GM21515 (cell line): ENCODE data around the gene ZNF222.

Source experiments
- ATAC-seq: cut with Tn5 transposase; IDR thresholded peaks from one replicate; pipeline ENCODE4 v1.9.1; 2021; ENCODE audit not compliant: unreplicated experiment

ZNF222 gene

GRCh38 chr19:44025217-44025936 is at the start of gene ZNF222:
TSS of gene ZNF222 (plus strand) at chr19:44025379. CDS start at chr19:44025437, 58 bp downstream.
- peak; percentile 74 for ATAC-seq

- no peak for ATAC-seq
Observed at GRCh38 chr19:43976732-43977131, 48.4 kb upstream of the ZNF222 start.

DNA sequence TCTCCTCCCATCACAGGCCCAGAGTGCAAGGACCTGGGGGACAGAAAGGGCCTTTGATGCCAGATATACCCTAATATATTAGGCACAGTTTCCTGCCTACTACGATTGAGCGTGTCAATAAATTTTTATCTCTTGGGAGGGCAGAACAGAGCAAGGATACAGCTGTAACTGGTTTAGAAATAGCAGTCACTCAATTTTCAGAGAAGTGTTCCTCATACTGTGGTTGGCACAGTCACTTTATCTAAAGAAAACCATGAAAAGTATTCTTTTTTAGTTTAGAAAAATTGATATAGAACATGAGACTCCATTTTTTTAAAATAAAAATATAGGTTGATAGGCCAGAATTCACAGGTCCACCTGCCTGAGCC is 41.7 kb upstream of the ZNF222 start:
- peak; percentile 18 for ATAC-seq

GRCh38 chr19:43983912-43984686 is 41.1 kb upstream of the ZNF222 start, which contains the start of gene ZNF155:
TSS of gene ZNF155 (plus strand) at chr19:43984188. CDS start at chr19:43988544, 4,356 bp downstream.
- ATAC-seq, result peak; percentile 85

DNA sequence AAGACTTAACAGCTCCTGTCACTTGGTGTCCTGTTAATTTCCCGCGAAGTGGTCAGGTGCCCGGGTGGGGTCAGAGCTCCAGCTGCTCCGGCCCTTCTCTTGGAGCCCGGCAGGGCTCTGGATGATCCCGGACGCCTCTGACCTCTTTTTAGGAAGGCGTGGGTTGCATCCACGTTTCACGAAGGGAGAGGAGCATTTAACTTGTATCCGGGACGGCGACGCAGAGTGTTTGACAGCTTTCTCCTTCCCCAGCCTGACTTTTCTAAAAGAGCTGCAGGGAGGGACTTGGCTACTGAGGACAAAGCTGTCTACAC is 40.5 kb upstream of the ZNF222 start:
- no peak for ATAC-seq

GRCh38 chr19:43997631-43998290 is 27.4 kb upstream of the ZNF222 start:
- no peak for ATAC-seq

- no peak for ATAC-seq
Observed at GRCh38 chr19:44002212-44002565, 23.0 kb upstream of the ZNF222 start.

DNA sequence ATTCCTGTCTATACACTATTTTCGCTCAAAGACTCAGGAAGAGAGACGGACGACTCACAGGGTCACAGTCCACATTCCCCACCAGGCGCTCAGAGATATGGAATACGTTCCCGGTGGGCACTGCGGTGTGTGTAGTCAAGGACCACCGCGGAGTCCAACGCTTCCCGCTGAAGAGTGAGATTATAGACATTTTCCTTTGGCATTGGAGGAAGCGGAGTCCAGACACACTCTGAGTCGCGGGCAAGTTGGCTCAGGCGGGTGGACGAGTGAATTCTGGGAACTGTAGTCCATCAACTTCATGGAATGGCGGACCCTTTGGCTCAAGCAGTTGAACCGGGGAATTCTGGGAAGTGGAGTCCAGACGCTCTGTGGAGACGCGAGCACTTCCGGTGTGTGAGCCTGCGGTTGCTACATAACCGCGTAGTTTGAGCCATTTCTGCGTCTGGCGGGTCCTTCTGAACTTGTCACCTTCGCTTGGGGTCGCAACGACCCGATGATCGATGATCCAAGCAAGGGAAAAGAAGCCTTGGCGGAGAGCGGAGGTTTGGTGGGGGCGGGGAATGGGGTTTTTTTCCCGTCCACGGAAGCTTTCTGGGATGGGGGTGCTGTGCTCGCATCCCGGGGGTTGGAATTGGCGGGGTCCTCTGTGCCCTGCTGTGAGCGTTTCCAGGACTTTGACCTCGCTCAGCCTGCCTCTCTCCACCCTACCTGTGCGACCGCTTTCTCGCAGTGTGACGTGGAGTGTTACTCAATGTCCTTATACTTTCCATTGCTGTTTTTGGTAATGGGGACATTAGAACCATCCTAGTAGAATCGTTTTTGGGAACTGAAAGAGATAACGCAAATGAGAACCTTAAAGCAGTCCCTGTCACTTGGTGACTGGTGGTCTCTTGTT is 22.4 kb upstream of the ZNF222 start, which contains the start of gene ZNF230:
Gene ZNF230 (plus strand): TSS at position 392 of the 895 bp plus-strand sequence. CDS start 4,122 bp downstream, outside the sequence.
- peak; percentile 81 for ATAC-seq

DNA sequence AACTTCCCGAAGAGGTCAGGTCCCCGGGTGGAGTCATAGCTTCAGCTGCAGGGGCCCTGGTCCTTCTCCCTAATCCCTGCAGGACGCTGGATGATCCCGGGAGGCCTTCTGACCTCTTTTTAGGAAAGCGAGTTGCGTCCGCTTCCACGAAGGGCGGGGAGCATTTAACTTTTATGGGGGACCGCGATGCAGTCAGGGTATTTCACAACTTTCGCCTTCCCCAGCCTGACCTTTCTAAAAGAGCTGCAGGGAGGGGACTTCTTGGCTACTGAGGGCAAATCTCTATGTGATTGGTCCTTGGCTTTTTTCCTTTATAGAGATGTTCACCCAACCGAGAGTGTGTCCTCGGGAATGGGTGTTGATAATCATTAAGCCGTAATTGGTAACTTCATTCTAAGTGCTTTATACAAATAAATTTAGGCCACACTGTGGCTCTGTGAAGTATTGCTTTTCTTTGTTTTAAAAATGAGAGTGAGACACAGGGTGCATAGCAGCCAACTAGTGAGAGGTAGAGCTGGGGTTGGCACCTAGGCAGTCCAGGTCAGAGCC is 21.6 kb upstream of the ZNF222 start:
- peak; percentile 20 for ATAC-seq

DNA sequence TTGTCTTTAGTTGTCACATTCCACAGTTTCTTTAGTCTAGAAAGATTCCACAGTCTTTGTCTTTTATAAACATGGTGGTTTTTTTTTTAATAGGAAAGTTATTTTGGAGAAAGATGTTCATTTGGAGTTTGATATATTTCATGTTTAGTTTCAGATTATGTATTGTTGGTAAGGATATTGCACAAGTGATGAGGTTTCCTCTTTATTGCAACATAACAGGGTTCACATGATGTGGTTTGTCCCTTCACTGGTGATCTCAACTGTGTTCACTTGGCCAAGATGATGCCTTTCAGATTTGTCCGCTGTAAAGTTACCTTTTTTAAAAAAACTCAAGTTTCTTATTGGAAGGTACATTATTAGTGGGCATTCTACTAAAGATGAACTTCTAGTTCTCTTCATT is 19.2 kb upstream of the ZNF222 start:
- no peak for ATAC-seq

DNA sequence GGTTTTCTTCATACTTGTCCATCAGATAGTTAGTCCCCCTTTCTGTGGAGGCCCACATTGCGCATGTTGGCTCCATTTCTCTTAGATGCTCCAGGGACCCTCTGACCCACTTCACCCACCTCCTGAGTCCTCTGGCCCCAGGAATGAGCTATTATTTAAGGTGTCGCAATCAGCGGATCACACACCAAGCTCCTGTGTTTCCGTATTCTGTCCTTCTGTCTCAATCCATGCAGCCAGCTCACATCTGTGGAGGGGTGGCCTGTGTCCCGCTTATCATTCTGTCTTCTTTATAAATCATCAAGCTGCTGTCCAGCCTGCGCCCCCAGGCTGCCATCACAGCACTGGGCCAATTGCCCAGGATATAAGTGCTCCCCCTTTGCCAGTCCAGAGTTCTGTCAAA is 17.7 kb upstream of the ZNF222 start:
- ATAC-seq, result no peak

GRCh38 chr19:44010468-44010867 is 14.7 kb upstream of the ZNF222 start:
- no peak for ATAC-seq

- ATAC-seq, result no peak
Observed at GRCh38 chr19:44019498-44019897, 5.7 kb upstream of the ZNF222 start.

GRCh38 chr19:44021221-44021620 is 4.0 kb upstream of the ZNF222 start:
- no peak for ATAC-seq

GRCh38 chr19:44024900-44025216 is 321 bp upstream of the ZNF222 start:
- no peak for ATAC-seq

DNA sequence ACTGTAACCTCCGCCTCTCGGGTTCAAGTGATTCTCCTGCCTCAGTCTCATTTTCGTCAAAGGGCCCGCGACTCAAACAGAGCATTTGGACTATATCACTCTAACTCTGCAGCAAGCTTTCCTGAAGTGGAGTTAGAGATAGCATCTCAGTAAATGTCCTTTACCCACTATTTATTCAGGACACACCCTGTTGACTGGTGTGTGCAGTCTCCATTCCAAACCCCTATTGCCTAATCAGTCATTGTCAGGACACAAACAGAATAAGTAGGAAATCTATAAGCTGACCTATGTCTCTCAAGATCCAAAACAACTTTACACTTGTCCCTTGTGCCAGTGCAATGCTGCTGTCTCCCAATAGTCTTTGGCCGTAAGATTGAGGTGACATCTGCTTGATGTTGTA is 1.4 kb downstream of the ZNF222 start:
- ATAC-seq, result no peak

DNA sequence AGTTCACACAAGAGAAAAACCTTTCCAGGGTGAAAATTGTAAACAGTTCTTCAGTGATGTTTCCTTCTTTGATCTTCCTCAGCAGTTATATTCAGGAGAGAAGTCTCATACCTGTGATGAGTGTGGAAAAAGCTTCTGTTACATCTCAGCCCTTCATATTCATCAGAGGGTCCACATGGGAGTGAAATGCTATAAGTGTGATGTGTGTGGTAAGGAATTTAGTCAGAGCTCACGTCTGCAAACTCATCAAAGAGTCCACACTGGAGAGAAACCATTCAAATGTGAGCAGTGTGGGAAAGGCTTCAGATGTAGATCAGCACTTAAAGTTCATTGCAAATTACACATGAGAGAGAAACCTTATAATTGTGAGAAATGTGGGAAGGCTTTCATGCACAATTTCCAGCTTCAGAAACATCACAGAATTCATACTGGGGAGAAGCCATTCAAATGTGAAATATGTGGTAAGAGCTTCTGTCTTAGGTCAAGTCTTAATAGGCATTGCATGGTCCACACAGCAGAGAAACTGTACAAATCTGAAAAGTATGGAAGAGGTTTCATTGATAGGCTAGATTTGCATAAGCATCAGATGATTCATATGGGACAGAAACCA is 6.9 kb downstream of the ZNF222 start:
- no peak for ATAC-seq

DNA sequence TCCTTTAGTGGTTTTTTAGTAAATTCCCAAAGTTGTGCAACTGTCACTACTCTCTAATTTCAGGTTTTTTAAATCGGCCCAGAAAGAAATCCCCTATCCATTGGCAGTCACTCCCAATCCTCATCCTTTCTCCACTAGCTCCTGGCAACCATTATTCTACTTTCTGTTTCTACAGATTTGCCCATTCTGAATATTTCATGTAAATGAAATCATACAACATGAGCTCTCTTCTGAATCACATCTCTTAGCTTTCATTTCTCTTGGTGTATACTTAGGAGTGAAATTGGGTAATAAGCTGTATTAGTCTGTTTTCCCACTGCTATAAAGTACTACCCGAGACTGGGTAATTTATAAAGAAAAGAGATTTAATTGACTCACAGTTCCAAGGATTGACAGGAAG is 17.0 kb downstream of the ZNF222 start:
- no peak for ATAC-seq

DNA sequence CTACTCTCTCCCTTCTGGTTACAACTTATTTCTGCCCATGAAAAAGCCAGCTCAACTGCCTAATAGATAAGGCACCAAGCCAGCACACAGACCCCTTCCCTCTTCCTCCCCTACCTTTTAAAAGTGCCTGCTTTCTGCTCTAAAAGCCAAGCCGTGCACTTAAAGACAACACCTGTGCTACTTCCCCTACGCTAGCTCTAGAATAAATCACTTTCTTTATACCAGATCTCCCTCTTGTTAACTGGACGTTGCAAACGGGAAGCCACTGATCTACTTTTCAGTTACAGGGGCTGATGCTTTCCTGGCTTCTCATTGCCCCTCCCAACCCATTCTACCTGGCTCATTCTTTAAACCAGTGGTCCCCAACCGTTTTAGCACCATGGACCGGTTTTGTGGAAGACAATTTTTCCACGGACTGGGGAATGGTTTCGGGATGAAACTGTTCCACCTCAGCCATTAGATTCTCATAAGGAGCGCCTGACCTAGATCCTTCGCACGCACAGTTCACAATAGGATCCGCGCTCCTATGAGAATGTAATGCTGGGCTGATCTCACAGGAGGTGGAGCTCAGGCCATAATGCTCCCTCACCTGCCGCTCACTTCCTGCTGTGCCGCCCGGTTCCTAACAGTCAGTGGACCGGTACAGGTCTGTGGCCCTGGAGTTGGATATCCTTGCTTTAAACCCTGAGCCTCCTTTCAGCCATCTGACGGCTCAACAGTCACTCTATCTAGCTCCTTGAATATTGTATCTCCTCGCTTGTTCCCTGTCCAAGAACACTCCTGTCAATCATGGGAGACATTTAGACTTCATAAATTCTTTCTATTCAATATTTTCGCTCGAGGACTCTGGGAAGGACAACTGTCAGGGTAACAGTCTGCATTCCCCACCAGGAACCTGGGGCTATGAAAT is 25.8 kb downstream of the ZNF222 start:
- ATAC-seq, result no peak
